HepG2 (cell line): ENCODE measurements around the gene MEA1. TPM values are rescaled to one million over a fixed set of nuclear protein-coding genes. Genes with fewer than 3 reads are reported as not detected.
A peak's percentile ranks its signal among the peaks of the same experiment; 100 is the strongest.

Experiments
- ATF7 ChIP-seq, 2 experiments: fragments of 450-650 bp in 1 of 2; sonication (generic) in 1 of 2; formaldehyde crosslinking in 1 of 2; IDR thresholded peaks; 2 replicates each; pipeline versions ENCODE4 v1.4.0 to v1.6.1; 2016 to 2020; ENCODE audit warnings: antibody characterized with exemption in 1 of 2, mild to moderate bottlenecking in 1 of 2, missing genetic modification reagents in 1 of 2
- HHEX ChIP-seq: IDR thresholded peaks from 2 replicates; pipeline ENCODE4 v1.6.1; 2016; ENCODE audit warnings: control low read depth
- PITX1 ChIP-seq: sonication (generic); formaldehyde crosslinking; IDR thresholded peaks from 2 replicates; pipeline ENCODE4 v1.5.1; 2020; ENCODE audit warnings: mild to moderate bottlenecking, missing genetic modification reagents
- SMC3 ChIP-seq: IDR thresholded peaks from 2 replicates; pipeline ENCODE4 v1.6.1; 2011; ENCODE audit warnings: low read length, improper control_type of control experiment
- SYNCRIP ChIP-seq: fragments of 200-400 bp; formaldehyde crosslinking; IDR thresholded peaks from 2 replicates; pipeline ENCODE4 v1.6.1; 2018; ENCODE audit warnings: mild to moderate bottlenecking, low read depth, low read length; ENCODE audit not compliant: insufficient read depth
- ZNF282 ChIP-seq: fragments of 450-650 bp; IDR thresholded peaks from 2 replicates; pipeline ENCODE4 v1.6.1; 2018; ENCODE audit not compliant: partially characterized antibody
- ZNF337 ChIP-seq: sonication (generic); formaldehyde crosslinking; IDR thresholded peaks from 2 replicates; pipeline ENCODE4 v1.5.1; 2020; ENCODE audit warnings: missing genetic modification reagents, low read depth, mild to moderate bottlenecking, borderline replicate concordance
- ZNF407 ChIP-seq: sonication (generic); formaldehyde crosslinking; IDR thresholded peaks from one replicate; pipeline ENCODE4 v1.5.1; 2020; ENCODE audit warnings: mild to moderate bottlenecking, missing genetic modification reagents; ENCODE audit errors: not compliant biosample characterization
- ZNF510 ChIP-seq: sonication (generic); formaldehyde crosslinking; IDR thresholded peaks from 2 replicates; pipeline ENCODE4 v1.4.0; 2020; ENCODE audit warnings: low read depth, mild to moderate bottlenecking, missing genetic modification reagents
- ZSCAN21 ChIP-seq: sonication (generic); formaldehyde crosslinking; IDR thresholded peaks from 2 replicates; pipeline ENCODE4 v1.8.0; 2022; ENCODE audit warnings: mild to moderate bottlenecking, missing genetic modification reagents, moderate library complexity, borderline replicate concordance
- ZSCAN22 ChIP-seq: sonication (generic); formaldehyde crosslinking; IDR thresholded peaks from 2 replicates; pipeline ENCODE4 v1.4.0; 2020; ENCODE audit warnings: mild to moderate bottlenecking, missing genetic modification reagents
- ZSCAN29 ChIP-seq: sonication (generic); formaldehyde crosslinking; conservative IDR thresholded peaks from 2 replicates; pipeline ENCODE4 v1.4.0; 2020; ENCODE audit warnings: mild to moderate bottlenecking, missing genetic modification reagents
- polyA plus RNA-seq, 8 experiments: library from polyadenylated mRNA; depleted of rRNA in 3 of 8; stranded (reverse) in 7 of 8; unstranded in 1 of 8; fragments of >200 nt; fragmentation: Illumina TruSeq in 4 of 8; extraction: Trizol in 4 of 8; gene quantifications; 2 replicates each; pipeline versions ENCODE4 v1.2.1 to v1.2.3, GENCODE V29; 2011 to 2016; ENCODE audit warnings: low read depth in 4 of 8, missing spikeins in 1 of 8, mixed read lengths in 1 of 8; ENCODE audit not compliant: insufficient read depth in 1 of 8
- total RNA-seq, 5 experiments: library from RNA; depleted of rRNA; stranded (reverse); fragments of >200 nt; fragmentation: Illumina TruSeq; extraction: Trizol; gene quantifications; 2 replicates each; pipeline ENCODE4 v1.2.3, GENCODE V29; 2016; ENCODE audit warnings: low read depth in 1 of 5
- TF ChIP-seq, protein P1 (sequence below): IDR thresholded peaks from 2 replicates; pipeline ENCODE4 v1.6.1; 2016; ENCODE audit warnings: mild to moderate bottlenecking
- TF ChIP-seq, protein P2 (sequence below): sonication (generic); formaldehyde crosslinking; IDR thresholded peaks from 2 replicates; pipeline ENCODE4 v1.4.0; 2020; ENCODE audit warnings: missing genetic modification reagents

Gene MEA1
- total and polyA plus RNA-seq, 2 of the 13 experiments (the other 11 are each of a cell fraction or from before 2014, with no cell fraction given), result 75.6 to 86.2 TPM

DNA sequence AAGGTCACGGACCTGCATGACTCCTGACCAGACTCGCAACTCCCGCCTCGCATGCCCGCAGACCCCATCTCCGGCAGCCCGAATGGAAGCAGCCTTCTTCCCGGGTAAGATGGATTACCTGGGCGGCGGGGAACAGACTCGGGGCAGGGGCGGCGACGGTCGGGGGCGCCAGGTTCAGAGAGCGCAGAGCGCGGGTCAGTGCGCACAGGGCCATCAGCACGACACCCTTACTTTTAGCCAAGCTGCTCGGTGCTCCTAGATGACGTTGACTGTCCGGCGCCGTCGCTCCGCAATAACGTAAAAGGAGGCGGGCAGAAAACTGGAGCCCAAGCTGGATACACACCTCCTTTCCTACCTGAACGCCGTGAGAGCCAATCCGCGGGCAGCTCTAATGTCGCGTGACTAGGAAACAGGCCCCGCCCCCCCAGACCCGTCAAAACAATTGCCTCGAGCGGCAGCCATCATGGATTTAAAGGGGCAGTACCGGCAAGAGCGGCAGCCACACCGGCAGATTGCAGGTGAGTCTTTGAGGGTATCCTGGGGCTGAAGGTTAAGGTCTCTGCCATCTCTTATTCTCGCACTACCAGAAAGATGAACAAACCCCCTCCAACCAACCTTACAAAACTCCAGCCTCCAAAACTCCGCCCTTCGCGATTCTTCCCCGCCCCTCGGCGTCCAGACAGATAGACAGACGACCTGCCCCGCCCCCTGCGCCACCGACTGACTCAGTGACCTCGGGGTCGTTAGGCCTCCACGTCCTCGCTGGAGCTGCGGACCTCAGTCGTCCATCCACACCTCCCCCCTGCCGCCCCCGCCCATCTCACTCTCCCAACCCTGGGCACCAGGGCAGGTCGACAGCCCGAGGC, 45.7 kb upstream of the MEA1 start, which contains the start of the genes KLC4 and MRPL2 (continued):
- TF ChIP-seq ZNF407 (CRISPR knock-in tag) (no peak), ZNF337 (no peak), ZNF510 (peak; percentile 95; the same call in 1 of the 2 replicates), ZNF282 (peak; percentile 59), HHEX (no peak; the same call in 1 of the 2 replicates), SYNCRIP (no peak), ZSCAN29 (0 out of 2 replicates have a peak, but pooled peaks have one; percentile 27), ZSCAN21 (CRISPR knock-in tag) (no peak), SMC3 (no peak), PITX1 (CRISPR knock-in tag) (peak; percentile 48; the same call in 1 of the 2 replicates), ATF7 (IDR thresholded peaks at IDR 0.05) (no peak), ATF7 (CRISPR knock-in tag; IDR thresholded peaks at IDR 0.05) (peak; percentile 61; the same call in 1 of the 2 replicates), ZSCAN22 (CRISPR knock-in tag) (0 out of 2 replicates have a peak, but pooled peaks have one; percentile 23)
- TF ChIP-seq, protein P1, sequence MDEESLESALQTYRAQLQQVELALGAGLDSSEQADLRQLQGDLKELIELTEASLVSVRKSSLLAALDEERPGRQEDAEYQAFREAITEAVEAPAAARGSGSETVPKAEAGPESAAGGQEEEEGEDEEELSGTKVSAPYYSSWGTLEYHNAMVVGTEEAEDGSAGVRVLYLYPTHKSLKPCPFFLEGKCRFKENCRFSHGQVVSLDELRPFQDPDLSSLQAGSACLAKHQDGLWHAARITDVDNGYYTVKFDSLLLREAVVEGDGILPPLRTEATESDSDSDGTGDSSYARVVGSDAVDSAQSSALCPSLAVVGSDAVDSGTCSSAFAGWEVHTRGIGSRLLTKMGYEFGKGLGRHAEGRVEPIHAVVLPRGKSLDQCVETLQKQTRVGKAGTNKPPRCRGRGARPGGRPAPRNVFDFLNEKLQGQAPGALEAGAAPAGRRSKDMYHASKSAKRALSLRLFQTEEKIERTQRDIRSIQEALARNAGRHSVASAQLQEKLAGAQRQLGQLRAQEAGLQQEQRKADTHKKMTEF (CRISPR knock-in tag), result peak; percentile 59
- TF ChIP-seq, protein P2, sequence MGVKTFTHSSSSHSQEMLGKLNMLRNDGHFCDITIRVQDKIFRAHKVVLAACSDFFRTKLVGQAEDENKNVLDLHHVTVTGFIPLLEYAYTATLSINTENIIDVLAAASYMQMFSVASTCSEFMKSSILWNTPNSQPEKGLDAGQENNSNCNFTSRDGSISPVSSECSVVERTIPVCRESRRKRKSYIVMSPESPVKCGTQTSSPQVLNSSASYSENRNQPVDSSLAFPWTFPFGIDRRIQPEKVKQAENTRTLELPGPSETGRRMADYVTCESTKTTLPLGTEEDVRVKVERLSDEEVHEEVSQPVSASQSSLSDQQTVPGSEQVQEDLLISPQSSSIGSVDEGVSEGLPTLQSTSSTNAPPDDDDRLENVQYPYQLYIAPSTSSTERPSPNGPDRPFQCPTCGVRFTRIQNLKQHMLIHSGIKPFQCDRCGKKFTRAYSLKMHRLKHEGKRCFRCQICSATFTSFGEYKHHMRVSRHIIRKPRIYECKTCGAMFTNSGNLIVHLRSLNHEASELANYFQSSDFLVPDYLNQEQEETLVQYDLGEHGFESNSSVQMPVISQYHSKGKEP (CRISPR knock-in tag), result no peak
